Ovary (tissue), 9 donors: ENCODE measurements around the gene PHACTR1. TPM values are rescaled to one million over a fixed set of nuclear protein-coding genes. Genes with fewer than 3 reads are reported as not detected.

Source experiments
- DNase-seq, 5 donors: peaks; one replicate each; pipeline ENCODE4 v3.0.0-alpha.2; 2019 to 2020
- H3K27ac ChIP-seq, 2 donors: fragments of 200-600 bp; one replicate each; pipeline versions ENCODE4 v1.5.1 to v1.8.0; 2019 to 2022
- H3K27me3 ChIP-seq: fragments of 200-600 bp; one replicate; pipeline ENCODE4 v1.8.0; 2022
- H3K36me3 ChIP-seq: fragments of 200-600 bp; sonication (generic); one replicate; pipeline ENCODE4 v1.5.1; 2019
- H3K4me1 ChIP-seq: one replicate; pipeline ENCODE4 v1.8.1; 2013; ENCODE audit warnings: mild to moderate bottlenecking, moderate library complexity; ENCODE audit not compliant: insufficient read depth
- H3K4me3 ChIP-seq: fragments of 200-600 bp; sonication (generic); one replicate; pipeline ENCODE4 v1.5.1; 2017
- H3K9me3 ChIP-seq, 2 donors: fragments of 200-600 bp in 1 of 2; sonication (generic) in 1 of 2; one replicate each; pipeline versions ENCODE4 v1.5.1 to v1.8.1; 2013 to 2019; ENCODE audit warnings: mild to moderate bottlenecking in 1 of 2, moderate library complexity in 1 of 2
- EP300 ChIP-seq: sonication (generic); formaldehyde crosslinking; IDR thresholded peaks from one replicate; pipeline ENCODE4 v1.6.1; 2017; ENCODE audit warnings: antibody characterized with exemption
- POLR2A ChIP-seq: fragments of 450-650 bp; IDR thresholded peaks from one replicate; pipeline ENCODE4 v1.6.1; 2017; ENCODE audit warnings: antibody characterized with exemption, mild to moderate bottlenecking, moderate library complexity
- WGBS, 3 donors: extraction: QIAGEN DNeasy Blood & Tissue Kit in 1 of 3; methylation state at CpG; one replicate each; pipeline versions ENCODE4 v1.1.5 to v1.1.7; 2013 to 2017; 5-methylcytosine and 5-hydroxymethylcytosine counted together
- intact Hi-C, 4 donors: fragments of 100-400 bp; cut with DNase I; formaldehyde crosslinking; loops; one replicate each; pipeline versions ENCODE4 v1.11.0 to v1.15.1; 2022 to 2023
- polyA plus RNA-seq, 2 donors: library from polyadenylated mRNA; stranded (reverse); fragments of 200-250 nt in 1 of 2; fragments of 350-450 nt in 1 of 2; fragmentation: Illumina TruSeq in 1 of 2; extraction: RNeasy Lipid Tissue Mini Kit (QIAGEN cat#74804) in 1 of 2; gene quantifications; one replicate each; pipeline ENCODE4 v1.2.3, GENCODE V29; 2013 to 2014
- total RNA-seq, 7 donors: library from RNA; depleted of rRNA in 2 of 7; stranded (reverse); fragments of >200 nt in 2 of 7; fragmentation: NEBNext Ultra II Directional in 3 of 7; extraction: Animal tissue kit (Norgen Biotek cat#: 25700) in 3 of 7; gene quantifications; one replicate each; pipeline versions ENCODE4 v1.1.0 to v1.2.4, GENCODE V29; 2016 to 2023
- TF ChIP-seq, protein P1 (sequence below), 3 donors: fragments of 450-650 bp in 2 of 3; fragments of 200-600 bp in 1 of 3; IDR thresholded peaks; one replicate each; pipeline versions ENCODE4 v1.5.1 to v1.8.0; 2016 to 2022; ENCODE audit warnings: antibody characterized with exemption in 3 of 3, mild to moderate bottlenecking in 1 of 3
- donor health status: DM: no; HTN: no; CAD: no; lungs with moderate emphysema.
- donor health status: DM: no; HTN: no; CAD: no.
- donor health status: Bipolar disorder and iron deficiency.
- donor health status: DM: yes; HTN: yes; CAD: no.
- donor health status: DM: no; HTN: no; CAD: no.
- donor health status: DM: yes; HTN: yes; CAD: no.

The PHACTR1 gene
- total and polyA plus RNA-seq, 9 donors = 0.48 to 10.9 (median 3.7) TPM

DNA sequence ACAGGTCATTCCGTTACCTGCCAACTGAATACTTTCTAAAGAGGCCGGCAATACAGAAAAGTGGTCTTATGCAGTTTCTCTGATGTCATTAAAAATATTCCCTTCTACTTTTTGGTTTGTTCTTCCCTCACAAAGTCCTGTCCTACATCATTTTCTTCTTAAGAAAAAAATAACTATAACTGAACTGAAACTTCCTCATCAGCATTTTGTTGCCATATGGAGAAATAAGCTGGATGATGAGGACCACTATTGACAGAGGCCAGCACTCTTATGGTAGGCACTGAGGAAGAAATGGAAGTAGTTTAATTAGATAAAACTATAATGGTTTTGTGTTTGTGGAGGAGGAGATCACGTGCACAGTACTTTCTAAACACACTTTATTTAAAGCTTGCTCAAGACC is 274.9 kb downstream of the PHACTR1 start:
- no peak overlapping the region for H3K4me3 ChIP-seq
- DNase-seq = no peak
- no peaks in the 10 kb centered on the region for H3K4me1 ChIP-seq
- 87 to 90% (median 90%) methylated on average over 3 of the region's 3 CpGs for WGBS, 3 donors
- no peak overlapping the region for H3K27ac ChIP-seq
- no peaks in the 10 kb centered on the region for H3K9me3 ChIP-seq
- peaks cover 4% of the 10 kb centered on the region for H3K27me3 ChIP-seq
- TF ChIP-seq, protein P1, sequence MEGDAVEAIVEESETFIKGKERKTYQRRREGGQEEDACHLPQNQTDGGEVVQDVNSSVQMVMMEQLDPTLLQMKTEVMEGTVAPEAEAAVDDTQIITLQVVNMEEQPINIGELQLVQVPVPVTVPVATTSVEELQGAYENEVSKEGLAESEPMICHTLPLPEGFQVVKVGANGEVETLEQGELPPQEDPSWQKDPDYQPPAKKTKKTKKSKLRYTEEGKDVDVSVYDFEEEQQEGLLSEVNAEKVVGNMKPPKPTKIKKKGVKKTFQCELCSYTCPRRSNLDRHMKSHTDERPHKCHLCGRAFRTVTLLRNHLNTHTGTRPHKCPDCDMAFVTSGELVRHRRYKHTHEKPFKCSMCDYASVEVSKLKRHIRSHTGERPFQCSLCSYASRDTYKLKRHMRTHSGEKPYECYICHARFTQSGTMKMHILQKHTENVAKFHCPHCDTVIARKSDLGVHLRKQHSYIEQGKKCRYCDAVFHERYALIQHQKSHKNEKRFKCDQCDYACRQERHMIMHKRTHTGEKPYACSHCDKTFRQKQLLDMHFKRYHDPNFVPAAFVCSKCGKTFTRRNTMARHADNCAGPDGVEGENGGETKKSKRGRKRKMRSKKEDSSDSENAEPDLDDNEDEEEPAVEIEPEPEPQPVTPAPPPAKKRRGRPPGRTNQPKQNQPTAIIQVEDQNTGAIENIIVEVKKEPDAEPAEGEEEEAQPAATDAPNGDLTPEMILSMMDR (IDR thresholded peaks at IDR 0.05) = no peak
- TF ChIP-seq EP300 (no peak), POLR2A (no peak)
- intact Hi-C loops = no loop called here
- H3K36me3 ChIP-seq = no peaks in the 10 kb centered on the region

DNA sequence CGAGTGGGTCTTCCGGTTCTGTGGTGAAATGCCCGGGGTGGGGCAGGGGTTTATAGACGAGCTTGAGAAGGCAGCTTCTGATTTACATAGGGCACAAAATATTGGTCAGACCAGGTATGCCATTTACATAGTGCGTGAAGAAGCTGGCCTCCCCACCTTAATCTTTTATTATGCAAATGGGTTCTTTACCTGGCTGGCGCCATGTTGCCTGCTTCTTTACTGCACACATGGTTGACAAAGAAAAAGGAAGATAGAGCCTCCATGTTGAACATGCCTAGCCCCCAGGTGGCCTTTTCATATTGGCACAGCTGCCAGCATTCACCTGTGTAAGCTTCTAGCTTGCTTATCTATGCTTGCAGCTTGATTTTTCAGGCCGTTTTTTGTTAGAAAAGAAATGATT is 276.2 kb downstream of the PHACTR1 start:
- Histone ChIP-seq H3K9me3 (no peaks in the 10 kb centered on the region), H3K4me1 (no peaks in the 10 kb centered on the region), H3K36me3 (no peaks in the 10 kb centered on the region), H3K27me3 (peaks cover 4% of the 10 kb centered on the region), H3K27ac (no peak overlapping the region), H3K4me3 (no peak overlapping the region)
- 81 to 88% (median 85%) methylated on average over 7 of the region's 7 CpGs for WGBS, 3 donors
- TF ChIP-seq, protein P1 (IDR thresholded peaks at IDR 0.05) = no peak
- no peak for DNase-seq
- intact Hi-C loops = no loop called here

DNA sequence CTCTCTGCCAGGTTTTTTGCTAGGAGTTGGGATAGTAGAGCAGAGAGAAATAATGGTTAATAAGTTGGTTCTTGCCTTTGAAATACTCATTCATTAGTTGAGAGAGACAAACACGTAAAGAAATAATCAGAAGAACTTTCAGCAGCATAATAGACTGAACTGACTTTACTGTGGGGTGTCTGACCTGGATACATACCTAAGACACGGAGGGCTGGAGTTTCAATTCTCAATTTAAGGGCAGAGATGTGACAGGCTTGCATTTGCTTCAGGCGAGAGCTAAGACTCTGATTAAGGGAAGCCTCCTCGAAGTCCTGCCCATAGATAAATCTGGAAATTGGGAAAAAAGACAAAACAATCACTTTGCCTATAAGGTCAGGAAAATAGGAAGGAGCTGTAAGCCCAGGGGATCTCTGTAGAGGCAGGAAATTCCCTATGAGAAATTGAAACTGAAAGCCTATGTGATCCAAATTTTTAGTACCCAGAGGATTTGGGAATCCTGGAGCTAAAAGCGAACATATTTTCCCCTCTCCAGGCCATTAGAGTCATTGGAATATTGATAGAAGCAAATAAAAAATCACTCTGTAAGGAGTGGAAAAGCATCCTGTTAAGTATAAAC is 276.8 kb downstream of the PHACTR1 start:
- DNase-seq = no peak
- Histone ChIP-seq H3K36me3 (no peaks in the 10 kb centered on the region), H3K27me3 (peaks cover 4% of the 10 kb centered on the region), H3K4me1 (no peaks in the 10 kb centered on the region), H3K27ac (no peak overlapping the region), H3K9me3 (no peaks in the 10 kb centered on the region), H3K4me3 (no peak overlapping the region)
- TF ChIP-seq, protein P1 (IDR thresholded peaks at IDR 0.05) = no peak
- TF ChIP-seq EP300 = no peak
- TF ChIP-seq POLR2A = no peak
- intact Hi-C loops = no loop called here
- WGBS, 3 donors = 88 to 91% (median 90%) methylated on average over 5 of the region's 5 CpGs

DNA sequence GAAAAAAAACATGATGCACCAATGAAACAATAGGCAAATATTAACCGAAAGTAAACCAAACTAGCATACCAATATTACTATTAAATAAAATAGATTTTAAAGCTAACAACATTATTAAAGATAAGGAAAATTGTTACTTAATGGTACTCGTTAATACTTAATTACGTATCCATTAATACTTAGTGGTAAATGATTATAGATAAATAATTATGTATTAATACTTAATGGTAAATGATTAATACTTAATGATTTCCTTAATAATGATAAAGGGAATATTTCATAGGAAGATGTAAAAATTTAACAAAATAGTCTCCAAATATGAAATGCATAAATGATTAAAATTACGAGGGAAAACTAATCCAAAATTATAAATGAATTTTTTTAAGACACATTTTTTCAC is 278.9 kb downstream of the PHACTR1 start:
- TF ChIP-seq, protein P1 (IDR thresholded peaks at IDR 0.05) = no peak
- TF ChIP-seq EP300 (no peak), POLR2A (no peak)
- no peak for DNase-seq
- H3K36me3 ChIP-seq = no peaks in the 10 kb centered on the region
- no peaks in the 10 kb centered on the region for H3K4me1 ChIP-seq
- no peak overlapping the region for H3K4me3 ChIP-seq
- H3K27me3 ChIP-seq = peaks cover 4% of the 10 kb centered on the region
- intact Hi-C loops = no loop called here
- H3K27ac ChIP-seq = no peak overlapping the region
- no peaks in the 10 kb centered on the region for H3K9me3 ChIP-seq
- WGBS, 3 donors = 96 to 97% (median 97%) methylated on average over 4 of the region's 4 CpGs
